Activated CD8-positive, alpha-beta memory T cell treated with anti-CD3 and anti-CD28 coated beads for 4 hours (primary cell): ENCODE data around the gene DNAH1.

Experiments
- DNase-seq, 2 donors: peaks; one replicate each; pipeline ENCODE4 v3.0.0-alpha.2; 2020; ENCODE audit warnings: low read depth in 2 of 2

DNAH1 gene

GRCh38 chr3:52290596-52291507 is 25.3 kb upstream of the DNAH1 start:
- no peak for DNase-seq

- DNase-seq = no peak
These were observed 24.5 kb upstream of the DNAH1 start for GRCh38 chr3:52291508-52292181.

GRCh38 chr3:52292247-52293065 is 23.7 kb upstream of the DNAH1 start:
- DNase-seq = no peak

GRCh38 chr3:52293491-52294319 is 22.4 kb upstream of the DNAH1 start:
- no peak for DNase-seq

GRCh38 chr3:52294320-52295150 is 21.6 kb upstream of the DNAH1 start:
- DNase-seq = no peak

- no peak for DNase-seq
These were observed 20.4 kb upstream of the DNAH1 start for GRCh38 chr3:52295671-52296208.

GRCh38 chr3:52297242-52298148 is 18.6 kb upstream of the DNAH1 start:
- no peak for DNase-seq

- DNase-seq = no peak
These were observed 17.7 kb upstream of the DNAH1 start for GRCh38 chr3:52298149-52299098.

GRCh38 chr3:52299247-52299878 is 16.8 kb upstream of the DNAH1 start:
- no peak for DNase-seq

- no peak for DNase-seq
These were observed 16.1 kb upstream of the DNAH1 start for GRCh38 chr3:52299879-52300611.

GRCh38 chr3:52302426-52303145 is 13.5 kb upstream of the DNAH1 start:
- DNase-seq = no peak

- no peak for DNase-seq
These were observed 12.3 kb upstream of the DNAH1 start for GRCh38 chr3:52303811-52304210.

GRCh38 chr3:52305926-52306325 is 10.2 kb upstream of the DNAH1 start:
- DNase-seq = no peak

- no peak for DNase-seq
These were observed 9.1 kb upstream of the DNAH1 start for GRCh38 chr3:52306978-52307377.

GRCh38 chr3:52308308-52308707 is 7.8 kb upstream of the DNAH1 start:
- no peak for DNase-seq
